Measurements from ENCODE around the gene PRR15.

The PRR15 gene

DNA sequence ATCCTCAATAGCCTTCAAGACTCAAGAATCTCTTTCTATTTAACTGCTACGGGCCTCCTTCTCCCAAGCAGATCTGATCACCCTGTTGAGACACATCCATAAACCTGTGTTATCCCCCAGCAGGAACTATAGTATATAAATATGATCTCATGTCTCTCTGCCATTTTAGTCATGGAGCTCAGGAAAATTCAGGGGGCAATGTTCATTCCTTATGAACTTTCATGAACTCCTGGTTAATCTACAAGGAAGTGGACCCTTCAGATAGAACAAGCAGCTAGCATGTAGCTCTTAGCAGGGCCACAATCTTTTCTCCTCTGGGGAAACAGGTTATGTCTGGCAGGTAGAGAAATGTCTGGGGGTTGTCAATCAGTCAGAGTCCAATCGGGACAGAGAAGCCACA lies 8.9 kb downstream of the PRR15 start:
- no peak for DNase-seq

DNA sequence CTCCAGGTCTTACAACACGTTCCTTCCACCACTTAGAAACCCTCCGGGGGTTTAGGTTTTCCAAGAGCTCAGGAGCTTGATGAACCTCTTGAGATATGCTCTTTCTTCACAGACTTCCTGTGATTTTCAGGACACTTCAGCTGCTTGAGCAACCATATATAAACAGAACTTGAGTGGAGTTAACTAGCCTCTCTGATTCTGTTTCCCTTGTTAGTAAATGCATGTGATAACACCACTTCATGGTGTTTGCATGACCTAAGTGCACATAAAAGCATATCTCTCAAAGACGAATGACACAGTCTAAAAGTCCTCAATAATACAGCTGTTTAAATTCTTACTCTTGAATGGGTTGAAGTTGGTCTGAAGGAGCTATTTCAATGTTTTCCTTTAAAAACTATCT lies 9.9 kb downstream of the PRR15 start:
- no peak for DNase-seq

DNA sequence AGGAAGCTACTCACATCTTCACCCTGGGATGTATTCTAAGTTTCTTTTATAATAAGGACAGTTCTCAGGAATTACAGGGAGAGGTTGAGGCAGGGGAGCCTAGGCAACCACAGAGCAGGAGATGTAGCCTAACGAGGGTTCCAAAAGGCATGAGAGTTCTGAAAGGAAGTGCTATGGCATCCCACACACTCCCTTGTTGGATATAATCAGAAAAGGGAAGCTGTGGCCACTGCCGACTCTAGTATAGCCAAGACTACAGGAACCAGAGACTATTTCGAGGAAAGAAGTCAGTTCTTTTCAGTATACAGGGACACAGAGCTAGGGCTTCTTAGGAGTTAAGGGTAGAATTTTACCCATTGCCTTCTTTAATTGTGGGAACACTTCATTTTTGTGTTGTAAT lies 11.0 kb downstream of the PRR15 start:
- DNase-seq, result no peak

DNA sequence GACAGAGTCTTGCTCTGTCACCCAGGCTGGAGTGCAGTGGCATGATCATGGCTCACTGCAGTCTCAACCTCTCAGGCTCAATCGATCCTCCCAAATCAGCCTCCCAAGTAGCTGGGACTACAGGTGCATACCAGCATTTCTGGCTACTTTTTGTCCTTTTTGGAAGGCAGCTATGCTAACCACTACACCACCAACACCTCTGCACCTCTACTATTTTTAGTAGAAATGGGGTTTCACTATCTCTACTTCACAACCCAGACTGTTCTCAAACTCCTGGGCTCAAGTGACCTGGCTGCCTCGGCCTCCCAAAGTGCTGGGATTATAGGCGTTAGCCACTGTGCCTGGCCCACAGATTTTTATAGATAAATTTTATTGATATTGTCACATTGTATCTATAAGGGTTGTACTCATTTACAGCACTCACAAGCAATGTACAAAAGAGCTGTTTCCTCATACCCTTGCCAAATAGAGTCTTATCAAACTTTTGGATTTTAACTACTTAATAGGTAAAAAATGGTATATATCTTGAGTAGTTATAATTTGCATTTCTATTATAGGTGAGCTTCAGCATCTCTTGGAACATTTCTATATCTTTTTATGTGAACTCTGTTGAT lies 23.7 kb downstream of the PRR15 start:
- no peak for DNase-seq

DNA sequence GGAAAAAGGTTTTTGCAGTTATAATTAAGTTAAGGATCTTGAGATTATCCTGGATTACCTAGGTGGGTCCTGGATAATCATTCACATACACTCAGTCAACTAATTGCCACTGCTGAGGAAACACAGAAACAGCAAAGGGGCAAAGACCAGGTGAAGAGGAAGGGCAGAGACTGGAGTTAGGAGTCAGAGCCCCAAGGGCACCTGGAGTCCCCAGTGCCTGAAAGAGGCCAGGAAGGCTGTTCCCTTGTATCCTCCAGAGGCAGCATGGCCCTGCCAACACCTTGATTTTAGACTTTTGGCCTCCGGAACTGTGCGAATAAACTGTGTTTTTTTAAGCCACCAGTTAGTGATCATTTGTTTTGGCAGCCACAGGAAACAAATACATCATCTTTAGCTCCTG lies 24.6 kb downstream of the PRR15 start:
- DNase-seq, result no peak

DNA sequence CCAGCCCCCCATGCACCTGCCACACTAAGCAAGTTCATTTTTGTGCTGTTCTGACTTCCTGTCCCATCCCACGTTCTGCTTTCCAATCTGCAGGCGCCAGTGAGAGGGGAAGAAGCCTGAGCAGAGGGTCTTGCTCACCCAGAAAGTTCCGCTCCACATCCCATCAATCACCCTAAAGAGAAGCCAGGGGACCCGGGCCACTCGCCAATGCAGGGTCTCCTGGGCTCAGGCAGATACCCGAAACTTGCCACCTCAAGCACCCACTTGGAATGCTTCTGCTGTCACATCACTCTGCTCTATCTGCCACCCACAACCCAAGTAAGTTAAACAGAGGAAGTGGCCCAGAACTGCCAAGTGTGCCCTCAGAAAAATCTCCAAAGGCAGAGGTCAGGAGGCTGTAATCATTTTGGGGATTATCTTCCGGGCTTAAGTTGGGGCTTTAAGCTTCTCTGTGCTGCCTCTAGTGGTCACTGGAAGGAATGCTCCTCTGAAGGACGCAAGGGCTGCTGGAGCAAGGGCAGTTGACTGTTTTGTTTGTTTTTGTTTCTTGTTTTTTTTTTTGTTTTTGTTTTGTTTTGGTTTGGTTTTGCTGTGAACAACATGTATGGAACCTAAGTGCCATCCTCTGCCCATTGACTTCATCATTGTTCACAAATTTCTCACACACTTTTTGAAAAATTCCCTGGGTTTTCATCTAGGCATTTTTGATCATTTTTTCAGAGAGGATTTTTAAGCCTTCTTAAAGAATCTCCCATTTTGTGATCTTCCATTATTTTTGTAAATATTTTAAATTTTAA lies 25.5 kb downstream of the PRR15 start:
- peak; percentile 39 for DNase-seq

DNA sequence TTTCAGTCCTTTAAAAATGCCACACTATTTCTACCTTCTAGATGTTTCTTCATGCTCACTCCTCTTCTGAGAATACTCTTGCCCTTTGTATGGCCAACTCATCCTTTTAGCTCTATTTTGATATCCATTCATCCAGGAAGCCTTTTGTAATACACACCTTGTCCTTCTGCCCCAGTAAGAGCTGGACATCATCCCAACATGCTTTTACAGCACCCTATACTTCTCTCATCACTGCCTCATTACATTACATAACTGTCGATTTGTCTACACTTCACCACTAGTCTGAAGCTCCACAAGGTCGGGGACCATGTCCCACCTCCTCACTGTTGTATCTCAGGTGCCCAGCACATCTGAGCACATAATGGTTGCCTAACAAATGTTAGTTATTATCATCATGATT lies 29.2 kb downstream of the PRR15 start:
- DNase-seq, result no peak

DNA sequence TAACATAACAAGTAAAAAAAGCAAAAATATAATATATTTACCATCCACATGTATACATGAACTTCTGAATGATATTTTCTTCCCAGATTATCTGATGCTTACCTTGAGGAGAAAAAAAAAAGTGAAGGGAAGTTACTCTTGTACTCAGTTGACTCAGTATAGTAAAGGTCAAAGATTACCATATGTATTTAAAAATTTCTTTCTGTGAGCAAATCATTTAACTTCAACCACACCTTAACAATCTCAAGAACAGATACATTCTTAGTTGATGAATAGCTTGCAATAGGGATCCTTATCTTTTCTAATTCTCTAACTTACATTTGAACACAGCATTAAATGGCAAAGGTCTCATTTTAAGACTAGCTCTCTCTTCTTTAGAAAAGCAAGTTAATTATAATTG lies 29.8 kb downstream of the PRR15 start:
- no peak for DNase-seq

DNA sequence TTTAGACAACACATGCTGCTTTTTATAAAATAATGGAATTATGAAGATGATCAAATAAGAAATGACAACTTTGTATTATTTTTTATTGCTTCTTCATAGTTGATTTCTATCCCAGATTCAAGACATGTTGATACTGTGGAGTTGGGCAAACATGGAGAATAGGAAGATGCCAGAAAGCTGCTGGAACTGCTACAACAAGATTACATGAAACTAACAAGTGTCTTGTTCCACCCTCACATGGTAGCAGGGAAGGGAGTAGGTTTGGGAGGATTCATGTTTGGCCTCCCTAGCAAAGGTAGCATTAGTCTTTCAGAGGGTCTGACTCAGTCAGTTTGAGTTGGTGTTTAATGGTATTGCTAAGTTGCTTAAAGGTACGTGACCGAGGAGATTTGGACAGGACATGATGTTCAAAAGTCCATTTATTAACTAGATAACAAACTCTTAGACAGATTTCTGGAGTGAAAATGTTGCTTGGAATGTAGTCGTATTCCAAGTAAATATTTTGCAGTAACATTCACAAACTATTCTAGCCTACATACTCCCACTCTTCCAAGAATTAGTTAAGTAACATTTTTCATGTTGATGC lies 33.1 kb downstream of the PRR15 start:
- DNase-seq, result no peak

DNA sequence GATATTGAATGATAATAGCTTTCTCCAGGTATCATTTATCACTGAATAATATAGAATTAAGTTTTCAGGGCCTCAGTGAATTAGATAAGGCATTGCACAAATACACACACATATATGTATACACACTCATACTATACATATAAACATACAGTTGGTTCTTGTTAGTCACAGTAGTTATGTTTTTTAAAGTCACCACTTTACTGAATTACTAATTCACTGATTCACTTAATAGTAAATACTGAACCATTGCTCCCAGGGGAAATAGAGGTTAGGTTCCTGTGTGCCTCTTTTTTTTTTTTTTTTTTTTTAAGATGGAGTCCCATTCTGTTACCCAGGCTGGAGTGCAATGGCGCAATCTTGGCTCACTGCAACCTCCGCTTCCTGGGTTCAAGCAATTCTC lies 33.6 kb downstream of the PRR15 start:
- DNase-seq, result no peak

DNA sequence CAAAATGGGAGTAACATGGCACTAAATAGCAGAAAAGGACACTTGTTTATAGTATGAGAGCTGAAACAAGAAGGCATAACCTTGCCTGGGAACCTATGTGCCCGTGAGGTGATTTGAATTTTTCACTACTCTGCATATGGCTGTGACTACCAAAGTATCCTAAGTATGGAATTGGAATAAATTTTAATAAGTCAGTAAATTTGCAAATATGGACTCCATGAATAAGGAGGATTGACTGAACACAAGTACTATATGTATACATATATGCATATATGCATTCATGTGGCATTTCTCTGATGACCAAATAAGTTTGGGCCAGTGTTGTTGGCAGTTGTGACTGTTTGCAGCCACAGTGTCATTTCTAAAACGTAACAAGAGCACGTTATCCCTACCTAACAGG lies 34.5 kb downstream of the PRR15 start:
- DNase-seq, result no peak

DNA sequence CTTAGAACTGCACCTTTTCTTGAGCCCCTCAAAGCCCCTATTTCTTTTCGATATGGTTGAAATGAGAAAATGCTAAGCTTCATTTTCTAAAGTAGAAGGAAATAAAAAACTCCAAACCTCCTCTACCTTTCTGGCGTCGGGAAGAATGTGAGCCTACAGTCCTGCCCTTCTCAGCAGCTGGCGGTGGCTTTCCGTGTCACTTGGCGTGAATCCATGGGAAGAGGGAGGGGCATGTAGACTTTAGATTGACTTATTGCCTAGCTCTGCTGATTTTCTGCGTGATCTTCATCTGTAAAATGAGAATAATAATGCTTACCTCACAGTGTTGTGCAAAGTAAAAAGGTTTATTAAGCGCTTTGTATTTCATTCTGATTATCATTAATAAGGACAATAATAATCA lies 35.0 kb downstream of the PRR15 start:
- no peak for DNase-seq

DNA sequence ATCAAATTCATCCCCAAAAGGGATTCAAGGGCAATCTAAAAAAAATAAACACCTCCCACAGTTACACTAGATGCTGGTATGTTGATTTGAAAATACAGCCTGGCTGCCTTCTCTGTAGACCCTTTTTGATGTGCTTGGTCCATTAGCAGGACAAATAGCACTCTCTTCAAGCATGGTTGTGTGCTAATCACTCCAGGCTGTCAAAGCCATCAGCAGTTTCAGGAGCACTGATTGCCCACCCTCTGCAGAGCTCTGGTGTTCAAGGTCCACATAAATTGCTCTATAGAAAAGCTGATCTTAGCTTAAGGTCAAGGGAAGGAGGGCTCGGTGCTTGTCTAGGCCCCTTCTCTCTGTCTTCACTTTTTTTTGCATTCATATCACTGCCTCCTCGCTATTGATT lies 35.4 kb downstream of the PRR15 start:
- no peak for DNase-seq

DNA sequence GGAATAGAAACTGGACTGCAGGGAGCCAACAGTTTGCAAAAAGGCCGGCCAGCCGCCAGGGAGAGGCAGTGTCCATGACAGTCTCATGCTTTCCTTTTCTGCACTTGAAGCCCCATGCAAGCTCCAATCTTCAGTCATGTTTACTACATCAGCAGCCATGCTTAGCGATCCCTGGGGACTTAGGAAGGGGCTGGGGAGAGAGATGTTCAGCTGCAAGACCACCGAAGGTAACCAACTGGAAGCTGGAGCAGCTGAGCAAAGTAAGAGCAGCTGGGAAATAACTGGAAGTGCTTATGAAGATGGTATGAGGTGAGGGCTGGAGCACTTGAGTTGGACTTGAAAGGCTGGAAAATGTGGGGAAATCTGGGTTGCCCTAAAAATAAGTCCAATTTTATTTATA lies 37.0 kb downstream of the PRR15 start:
- DNase-seq, result peak; percentile 26

DNA sequence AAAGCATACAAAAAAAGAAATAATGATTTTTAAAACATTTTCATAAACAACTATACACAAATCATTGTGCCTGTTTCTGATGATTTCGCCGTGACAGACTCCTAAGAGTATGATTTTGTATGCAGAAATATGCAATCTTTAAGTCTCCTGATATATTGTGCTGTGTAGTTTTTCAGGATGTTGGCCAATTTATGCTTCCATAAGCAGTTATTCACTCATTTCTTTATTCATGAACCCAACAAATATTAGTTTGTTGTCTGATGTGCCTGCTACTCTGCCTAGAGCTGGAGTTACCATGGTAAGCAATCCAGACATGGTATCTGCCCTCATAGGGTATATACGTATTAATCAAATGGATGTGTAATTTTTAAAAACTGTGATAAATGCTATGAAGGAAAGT lies 40.4 kb downstream of the PRR15 start:
- no peak for DNase-seq

DNA sequence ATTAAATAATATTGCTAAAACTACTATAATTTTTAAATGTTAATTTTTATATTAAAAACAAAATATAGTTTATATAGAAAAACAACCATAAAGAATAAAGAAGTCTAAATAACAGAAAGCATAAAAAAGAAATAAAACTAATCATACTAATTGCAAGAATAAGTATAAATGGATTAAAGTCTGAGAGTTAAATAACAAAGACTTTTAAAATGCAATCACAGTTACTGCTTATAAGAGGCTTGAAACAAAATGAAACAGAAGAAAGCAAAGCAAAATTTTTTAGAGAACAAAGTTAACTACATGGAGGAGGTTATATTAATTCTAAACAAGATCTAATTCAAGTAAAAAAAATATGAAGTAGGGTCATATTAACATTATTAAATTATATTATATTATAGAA lies 41.1 kb downstream of the PRR15 start:
- DNase-seq, result no peak

DNA sequence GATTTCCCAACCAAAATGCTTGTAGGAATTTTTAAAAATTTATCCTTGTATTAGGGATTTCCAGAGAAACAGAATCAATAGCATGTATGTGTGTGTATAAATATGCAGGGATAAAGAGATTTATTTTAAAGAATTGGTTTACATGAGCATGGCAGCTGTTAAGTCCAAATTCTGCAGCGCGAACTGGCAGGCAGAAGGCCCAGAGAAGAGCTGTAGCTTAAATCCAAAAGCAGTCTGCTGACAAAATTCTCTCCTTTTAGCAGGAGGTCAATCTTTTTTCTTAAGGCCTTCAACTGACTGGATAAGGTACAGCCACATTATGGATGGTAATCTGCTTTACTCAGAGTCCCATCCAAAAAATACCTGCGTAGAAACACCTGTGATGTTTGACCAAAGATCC lies 42.0 kb downstream of the PRR15 start:
- DNase-seq, result no peak

DNA sequence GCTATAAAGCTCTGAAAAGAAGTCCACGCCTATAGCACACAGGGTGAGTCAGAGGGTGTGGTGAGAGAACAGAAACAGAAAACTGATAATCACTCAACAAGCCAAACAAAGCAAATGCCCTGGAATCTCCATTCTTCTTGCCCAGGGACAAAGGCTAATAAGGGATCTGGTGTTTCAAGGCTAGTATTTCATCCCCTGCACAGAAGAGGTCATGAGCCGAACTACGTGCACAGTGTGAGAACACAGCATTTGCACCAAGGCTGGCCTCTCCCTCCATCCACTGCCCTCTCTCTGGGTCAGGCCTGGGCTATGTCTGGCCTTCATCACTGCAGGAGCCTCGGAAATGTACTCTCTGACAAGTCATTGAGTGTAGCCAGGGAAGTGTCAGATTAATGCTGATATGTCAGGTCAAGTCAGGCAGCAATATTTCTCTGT lies 42.7 kb downstream of the PRR15 start:
- peak; percentile 32 for DNase-seq

DNA sequence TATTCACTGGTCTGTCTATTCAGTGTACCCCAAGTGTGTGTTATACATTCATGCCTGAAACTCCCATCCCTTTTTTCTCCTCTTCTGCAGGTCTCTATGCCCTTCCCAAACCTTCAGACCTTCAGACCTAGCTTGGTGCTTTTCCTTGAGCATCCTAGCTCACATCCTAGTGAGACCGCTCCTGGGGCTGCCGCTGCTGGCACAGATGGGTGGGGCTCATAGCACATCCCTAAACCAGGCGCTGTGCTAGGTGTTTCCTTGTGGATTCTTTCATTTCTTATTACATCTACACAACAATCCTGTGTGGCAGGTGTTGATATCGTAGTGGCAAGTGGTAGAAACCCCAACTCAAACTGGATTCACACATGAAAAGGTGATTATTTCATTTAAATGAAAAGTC lies 43.2 kb downstream of the PRR15 start:
- no peak for DNase-seq

DNA sequence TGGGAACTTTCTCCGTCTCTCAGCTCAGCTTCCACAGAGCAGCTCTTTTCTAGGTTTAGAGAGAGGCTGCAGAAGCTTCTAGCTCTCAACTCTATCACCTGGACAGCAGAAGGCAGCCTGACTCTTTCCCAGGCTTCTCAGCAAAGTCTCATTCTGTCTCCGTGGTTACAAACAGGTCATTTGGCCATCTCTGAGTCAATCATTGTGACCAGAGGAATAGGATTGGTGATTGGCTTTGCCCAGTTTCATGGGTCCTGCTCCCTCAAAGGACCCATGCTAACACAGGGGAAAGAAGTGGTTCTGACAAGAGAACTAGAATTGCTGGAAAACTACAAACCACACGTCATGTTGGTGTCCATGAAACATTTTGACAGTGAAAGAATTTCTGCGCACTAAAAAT lies 43.6 kb downstream of the PRR15 start:
- no peak for DNase-seq

DNA sequence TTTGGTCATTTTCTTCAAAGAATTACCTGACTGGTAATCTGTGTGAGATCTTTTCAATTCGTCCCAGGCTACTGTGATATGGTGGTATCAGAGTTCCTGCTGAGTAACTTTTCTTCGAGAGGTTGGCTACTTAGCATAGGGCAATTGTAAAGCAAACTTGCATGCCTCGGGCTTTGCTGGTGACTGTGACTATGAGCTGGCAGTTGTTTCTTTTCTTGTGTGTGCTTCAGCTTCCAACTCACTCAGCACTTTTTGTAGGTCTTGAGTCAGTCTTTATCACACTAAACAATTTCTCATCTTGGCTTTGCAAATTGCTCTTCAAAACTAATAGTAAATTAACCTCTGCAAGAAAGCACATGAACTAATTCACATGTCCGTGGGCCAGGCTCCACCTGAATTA lies 44.3 kb downstream of the PRR15 start:
- no peak for DNase-seq

DNA sequence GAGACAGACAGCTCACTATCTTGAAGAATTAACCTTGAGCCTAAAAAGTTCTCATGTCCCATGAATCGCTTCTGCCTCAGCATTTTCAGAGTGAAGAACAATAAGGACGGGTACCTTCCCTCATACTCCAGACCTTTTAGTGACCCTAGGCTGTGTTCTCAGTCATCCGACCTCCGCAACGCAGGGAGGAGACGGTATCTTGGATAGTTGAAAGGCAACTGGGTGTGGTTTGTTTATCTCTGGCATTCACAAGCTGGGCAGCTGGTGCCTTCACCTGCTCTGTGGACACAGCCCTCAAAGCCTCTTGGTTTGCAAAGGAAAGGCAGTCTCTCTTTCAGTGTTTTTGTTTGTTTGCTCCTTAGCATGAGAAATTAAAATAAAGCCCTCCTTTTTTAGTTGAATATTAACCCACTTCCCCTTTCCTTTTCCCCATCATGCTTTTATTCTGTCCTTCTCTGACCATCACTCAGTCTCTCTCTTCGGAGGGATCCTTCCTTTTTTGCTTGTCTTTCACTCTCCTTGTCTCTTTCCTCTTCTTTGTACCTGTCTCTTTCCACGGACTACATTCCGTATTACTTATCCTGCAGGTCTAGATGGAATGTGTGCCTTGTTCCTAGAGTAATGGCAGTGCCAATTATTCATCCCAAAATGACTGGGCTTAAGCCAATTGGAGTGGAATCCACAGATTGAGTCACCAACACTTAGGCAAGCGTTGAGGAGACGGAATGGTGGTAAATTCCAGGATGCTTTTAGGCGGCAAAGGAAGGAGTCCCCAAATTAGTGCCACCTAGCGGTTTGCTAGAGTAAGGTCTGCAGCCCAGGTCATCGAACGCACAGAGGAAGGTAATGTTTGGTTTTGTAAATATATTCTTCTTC lies 45.8 kb downstream of the PRR15 start:
- DNase-seq, result no peak

DNA sequence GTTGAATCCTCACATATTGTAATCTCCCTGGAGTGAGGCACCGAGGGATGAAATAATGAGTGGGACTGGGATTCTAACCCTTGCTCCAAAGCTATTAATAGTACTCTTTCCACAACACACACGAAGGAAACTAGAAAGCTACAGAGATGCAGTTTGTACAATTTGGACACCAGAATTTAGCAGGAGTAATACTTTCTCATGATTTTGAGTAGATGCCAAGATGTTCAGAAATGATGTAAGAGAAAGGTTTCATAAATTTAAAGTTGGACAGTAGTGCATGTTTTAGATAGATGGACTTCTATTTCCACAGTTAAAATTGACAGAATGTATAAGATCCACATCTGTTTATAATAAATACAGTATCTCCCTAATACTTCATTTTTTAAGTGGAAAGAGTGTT lies 46.5 kb downstream of the PRR15 start:
- DNase-seq, result no peak

Measured in retina (tissue), 1 donor.